RWPE2 (cell line): ENCODE measurements around the gene AKR1C3.
A peak's percentile ranks its signal among the peaks of the same experiment; 100 is the strongest.
"Not testable (repeated sequence)": the region's sequence is repeated elsewhere in the genome, so short reads cannot be mapped to it uniquely, and the experiment has no call there.

ENCODE experiments used
- ATAC-seq: fragments of 200-7000 bp; cut with Tn5 transposase; 3 replicates; pipeline ENCODE4 v1.9.1; 2021; ENCODE audit warnings: low read depth
- DNase-seq: peaks from one replicate; pipeline ENCODE4 v3.0.0-alpha.2; 2020; ENCODE audit warnings: low spot score
- H3K27ac ChIP-seq: fragments of 450-650 bp; 2 replicates; pipeline ENCODE4 v1.5.1; 2017; ENCODE audit warnings: mild to moderate bottlenecking; ENCODE audit not compliant: poor library complexity, severe bottlenecking
- H3K27me3 ChIP-seq: fragments of 250-450 bp; sonication (Bioruptor Pico); 2 replicates; pipeline ENCODE4 v1.5.1; 2021; ENCODE audit warnings: mild to moderate bottlenecking, moderate library complexity; ENCODE audit not compliant: insufficient read depth, poor library complexity, severe bottlenecking
- H3K36me3 ChIP-seq: fragments of 250-450 bp; sonication (Bioruptor Pico); 2 replicates; pipeline ENCODE4 v1.5.1; 2020; ENCODE audit warnings: low read depth, mild to moderate bottlenecking, moderate library complexity
- H3K4me1 ChIP-seq: fragments of 250-450 bp; sonication (Bioruptor Pico); 2 replicates; pipeline ENCODE4 v1.5.1; 2021; ENCODE audit warnings: mild to moderate bottlenecking, moderate library complexity; ENCODE audit not compliant: insufficient read depth, poor library complexity, severe bottlenecking
- H3K4me3 ChIP-seq: fragments of 250-450 bp; sonication (Bioruptor Pico); 2 replicates; pipeline ENCODE4 v1.5.1; 2021; ENCODE audit warnings: mild to moderate bottlenecking, moderate library complexity; ENCODE audit not compliant: severe bottlenecking
- H3K9me3 ChIP-seq: fragments of 250-450 bp; sonication (Bioruptor Pico); 2 replicates; pipeline ENCODE4 v1.5.1; 2021; ENCODE audit warnings: mild to moderate bottlenecking, moderate library complexity; ENCODE audit not compliant: severe bottlenecking
- CTCF ChIP-seq: fragments of 450-650 bp; IDR thresholded peaks from one replicate; pipeline ENCODE4 v1.5.1; 2017; ENCODE audit warnings: mild to moderate bottlenecking, moderate library complexity; ENCODE audit not compliant: poor library complexity, severe bottlenecking

AKR1C3 gene

DNA sequence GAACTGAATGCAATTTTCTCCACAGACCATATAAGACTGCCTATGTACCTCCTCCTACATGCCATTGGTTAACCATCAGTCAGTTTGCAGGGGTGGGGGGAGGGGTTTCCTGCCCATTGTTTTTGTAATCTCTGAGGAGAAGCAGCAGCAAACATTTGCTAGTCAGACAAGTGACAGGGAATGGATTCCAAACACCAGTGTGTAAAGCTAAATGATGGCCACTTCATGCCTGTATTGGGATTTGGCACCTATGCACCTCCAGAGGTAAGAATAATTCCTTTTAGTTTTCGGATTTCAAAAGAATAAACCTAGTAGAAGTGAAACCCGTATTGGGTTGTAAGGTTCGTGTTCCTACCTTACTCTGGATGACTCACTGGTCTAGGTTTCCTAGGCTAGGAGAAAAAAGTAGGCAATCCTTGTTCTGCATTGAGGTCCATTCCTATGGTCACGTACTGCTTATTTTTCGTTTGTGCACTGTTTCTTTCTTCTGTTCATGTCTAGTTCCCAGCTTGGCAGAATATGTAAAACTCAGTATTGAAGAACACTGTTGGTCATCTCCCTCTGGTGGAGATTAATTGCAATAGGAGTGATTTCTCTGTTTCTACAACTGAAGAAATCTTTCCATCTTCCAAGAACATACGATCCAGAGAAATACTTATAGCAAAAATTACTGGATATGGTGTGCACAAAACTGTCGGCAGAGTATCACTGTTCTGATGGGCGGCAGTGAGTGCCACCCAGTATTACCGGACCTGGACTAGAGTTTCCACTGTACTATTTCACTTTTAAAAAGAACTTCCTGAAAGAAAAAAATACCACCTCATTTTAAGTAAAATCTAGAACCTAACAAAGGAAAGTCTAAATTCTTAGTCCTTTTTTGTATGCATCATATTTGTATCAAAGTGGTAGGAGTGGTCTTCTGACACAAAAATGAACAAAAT, at the start of gene AKR1C3:
AKR1C3 (plus strand) TSS at position 150 of the 941 bp plus-strand sequence; CDS start at position 181, 31 bp downstream.
- H3K36me3 ChIP-seq: no peaks in the 10 kb centered on the region
- peak within 1 kb of the TSS; percentile 29 for H3K27ac ChIP-seq
- peak within 1 kb of the TSS; percentile 18 for H3K4me3 ChIP-seq
- H3K4me1 ChIP-seq: no peaks in the 10 kb centered on the region
- H3K27me3 ChIP-seq: no peaks in the 10 kb centered on the region
- DNase-seq: no peak
- TF ChIP-seq CTCF: peak; percentile 74
- no peaks in the 10 kb centered on the region for H3K9me3 ChIP-seq
- ATAC-seq: peak; percentile 75

DNA sequence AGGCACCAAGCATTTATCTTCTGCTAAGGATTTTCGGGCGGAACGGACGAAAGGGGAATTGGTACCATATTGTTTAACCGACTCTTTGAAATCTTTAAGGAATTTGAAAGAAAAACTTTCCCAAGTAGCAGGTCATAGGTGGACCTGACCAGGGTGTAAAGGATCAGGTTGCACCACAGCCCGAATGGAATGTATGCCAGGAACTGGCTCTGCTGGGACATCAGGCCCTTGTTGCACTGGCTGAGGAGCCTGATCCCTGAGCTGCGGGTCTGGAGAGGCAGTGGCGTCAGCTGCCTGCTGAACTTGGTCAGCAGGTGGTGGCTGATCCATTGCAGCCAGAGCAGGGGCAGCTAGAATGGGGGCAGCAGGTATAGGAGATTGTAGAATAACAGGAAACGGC, 49.1 kb upstream of the AKR1C3 start:
- Histone ChIP-seq H3K4me3 (no peak overlapping the region), H3K9me3 (no peaks in the 10 kb centered on the region), H3K27ac (no peak overlapping the region), H3K27me3 (no peaks in the 10 kb centered on the region), H3K36me3 (no peaks in the 10 kb centered on the region; the same call in 1 of the 2 replicates), H3K4me1 (peaks cover 8% of the 10 kb centered on the region)
- DNase-seq: no peak
- no peak for ATAC-seq
- TF ChIP-seq CTCF: no peak

GRCh38 chr10:5046410-5046809, 47.8 kb upstream of the AKR1C3 start:
- ATAC-seq (no peak), DNase-seq (no peak)
- no peak for TF ChIP-seq CTCF
- peaks cover 8% of the 10 kb centered on the region for H3K4me1 ChIP-seq
- no peaks in the 10 kb centered on the region; the same call in 1 of the 2 replicates for H3K36me3 ChIP-seq
- H3K4me3 ChIP-seq: no peak overlapping the region
- no peaks in the 10 kb centered on the region for H3K27me3 ChIP-seq
- H3K27ac ChIP-seq: no peak overlapping the region
- no peaks in the 10 kb centered on the region for H3K9me3 ChIP-seq

DNA sequence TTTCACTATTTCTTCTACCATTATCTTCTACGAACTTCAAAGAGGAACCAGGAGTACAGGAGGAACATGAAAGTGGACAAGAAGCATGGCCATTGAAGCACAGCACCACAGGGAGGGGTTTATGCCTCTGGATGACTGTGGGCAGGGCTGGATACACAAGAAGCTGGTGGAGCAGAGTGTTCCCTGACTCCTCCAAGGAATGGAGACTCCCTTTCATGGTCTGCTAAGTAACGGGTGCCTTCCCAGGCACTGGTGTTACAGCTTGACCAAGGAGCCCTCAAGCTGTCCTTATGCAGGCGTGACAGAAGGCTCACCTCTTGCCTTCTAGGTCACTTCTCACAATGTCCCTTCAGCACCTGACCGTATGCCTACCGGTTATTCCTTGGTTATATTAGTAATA, 47.2 kb upstream of the AKR1C3 start:
- H3K4me1 ChIP-seq, ATAC-seq, DNase-seq: not testable (repeated sequence)

GRCh38 chr10:5047912-5048628, 46.1 kb upstream of the AKR1C3 start:
- ATAC-seq (peak; percentile 38; the same call in 2 of the 3 replicates), DNase-seq (no peak)
- Histone ChIP-seq H3K27ac (no peak overlapping the region), H3K27me3 (no peaks in the 10 kb centered on the region), H3K4me1 (peaks cover 8% of the 10 kb centered on the region), H3K36me3 (no peaks in the 10 kb centered on the region; the same call in 1 of the 2 replicates), H3K4me3 (no peak overlapping the region), H3K9me3 (no peaks in the 10 kb centered on the region)
- TF ChIP-seq CTCF: no peak

More for the DNA sequence above, 47.2 kb upstream of the AKR1C3 start:
- not testable (repeated sequence) for H3K9me3 ChIP-seq, H3K4me3 ChIP-seq, H3K36me3 ChIP-seq, H3K27me3 ChIP-seq, H3K27ac ChIP-seq

DNA sequence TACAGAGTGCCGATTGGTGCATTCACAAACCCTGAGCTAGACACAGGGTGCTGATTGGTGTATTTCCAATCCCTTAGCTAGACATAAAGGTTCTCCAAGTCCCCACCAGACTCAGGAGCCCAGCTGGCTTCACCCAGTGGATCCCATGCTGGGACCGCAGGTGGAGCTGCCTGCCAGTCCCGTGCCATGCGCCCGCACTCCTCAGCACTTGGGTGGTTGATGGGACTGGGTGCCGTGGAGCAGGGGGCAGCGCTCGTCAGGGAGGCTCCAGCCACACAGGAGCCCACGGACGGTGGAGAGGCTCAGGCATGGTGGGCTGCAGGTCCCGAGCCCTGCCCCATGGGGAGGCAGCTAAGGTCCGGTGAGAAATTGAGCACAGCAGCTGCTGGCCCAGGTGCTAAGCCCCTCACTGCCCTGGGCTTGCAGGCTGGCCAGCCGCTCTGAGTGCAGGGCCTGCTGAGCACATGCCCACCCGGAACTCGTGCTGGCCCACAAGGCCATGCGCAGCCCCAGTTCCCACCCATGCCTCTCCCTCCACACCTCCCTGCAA, 41.2 kb upstream of the AKR1C3 start:
- not testable (repeated sequence) for DNase-seq, H3K36me3 ChIP-seq, H3K27me3 ChIP-seq, H3K4me3 ChIP-seq, H3K27ac ChIP-seq, H3K9me3 ChIP-seq, ATAC-seq, H3K4me1 ChIP-seq

DNA sequence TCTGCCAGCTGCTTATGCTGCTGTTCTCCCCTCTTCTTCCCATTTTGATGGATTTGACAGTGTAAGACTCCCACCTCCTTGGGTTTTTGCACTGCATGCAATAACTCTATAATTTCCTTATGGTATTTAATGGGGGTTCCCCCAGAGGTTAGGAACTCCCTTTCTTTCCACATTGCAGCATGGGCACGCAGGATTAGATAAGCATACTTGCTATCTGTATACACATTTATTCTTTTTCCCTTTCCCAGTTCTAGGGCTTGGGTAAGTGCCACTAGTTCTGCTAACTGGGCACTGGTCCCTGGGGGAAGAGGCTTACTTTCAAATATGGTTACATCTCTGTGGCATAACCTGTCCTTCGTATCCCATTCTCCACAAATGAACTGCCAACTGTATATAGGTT, 39.4 kb upstream of the AKR1C3 start:
- not testable (repeated sequence) for ATAC-seq, H3K27ac ChIP-seq, DNase-seq, H3K36me3 ChIP-seq, H3K27me3 ChIP-seq, H3K4me1 ChIP-seq, H3K9me3 ChIP-seq, H3K4me3 ChIP-seq
